NCI-H524 (cell line): ENCODE results near the gene RPP40.
A peak's percentile ranks its signal among the peaks of the same experiment; 100 is the strongest.
"Not testable (repeated sequence)": the region's sequence is repeated elsewhere in the genome, so short reads cannot be mapped to it uniquely, and the experiment has no call there.

ENCODE experiments used
- DNase-seq, 2 experiments: peaks; one replicate each; lab custom pipeline; 2025; lab: John Stamatoyannopoulos, UW

RPP40 gene, protein sequence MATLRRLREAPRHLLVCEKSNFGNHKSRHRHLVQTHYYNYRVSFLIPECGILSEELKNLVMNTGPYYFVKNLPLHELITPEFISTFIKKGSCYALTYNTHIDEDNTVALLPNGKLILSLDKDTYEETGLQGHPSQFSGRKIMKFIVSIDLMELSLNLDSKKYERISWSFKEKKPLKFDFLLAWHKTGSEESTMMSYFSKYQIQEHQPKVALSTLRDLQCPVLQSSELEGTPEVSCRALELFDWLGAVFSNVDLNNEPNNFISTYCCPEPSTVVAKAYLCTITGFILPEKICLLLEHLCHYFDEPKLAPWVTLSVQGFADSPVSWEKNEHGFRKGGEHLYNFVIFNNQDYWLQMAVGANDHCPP

DNA sequence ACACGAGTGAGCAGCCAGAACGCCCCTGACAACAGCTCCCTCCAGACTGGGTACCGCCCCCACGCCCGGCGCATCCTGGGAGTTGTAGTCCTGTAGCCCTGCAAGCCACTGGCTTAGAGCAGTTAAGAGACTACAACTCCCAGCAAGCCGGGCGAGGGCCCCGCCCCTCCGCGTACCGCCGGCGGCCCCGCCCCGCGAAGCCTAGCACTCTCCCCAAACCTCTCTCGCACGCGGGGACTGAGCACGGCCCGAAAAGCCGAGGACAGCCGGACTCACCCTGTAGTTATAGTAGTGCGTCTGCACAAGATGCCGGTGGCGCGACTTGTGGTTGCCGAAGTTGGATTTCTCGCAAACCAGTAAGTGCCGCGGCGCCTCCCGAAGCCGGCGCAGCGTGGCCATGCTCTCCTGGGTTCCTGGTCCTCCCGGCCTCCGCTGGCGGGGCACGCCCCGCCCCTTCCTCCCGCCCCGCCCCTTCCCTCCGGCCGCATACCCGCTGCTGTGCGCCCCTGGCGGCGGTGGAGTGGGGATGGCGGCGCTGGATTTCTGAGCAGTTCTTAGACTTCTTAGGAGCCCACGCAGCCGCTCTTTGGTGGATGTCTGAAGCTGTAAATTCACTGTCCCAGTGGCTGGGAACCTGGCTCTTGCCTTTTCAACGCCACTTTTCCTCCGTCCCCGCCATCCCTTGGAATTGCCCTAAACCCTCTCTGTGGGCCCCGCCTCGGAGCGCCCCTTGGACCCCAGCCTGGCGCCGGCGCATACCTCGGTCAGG lies at the start of gene RPP40:
RPP40 (minus strand) TSS at position 434 of the 769 bp plus-strand sequence; CDS start at position 399, 35 bp downstream.
- peak; percentile 89 to 97 for DNase-seq

DNA sequence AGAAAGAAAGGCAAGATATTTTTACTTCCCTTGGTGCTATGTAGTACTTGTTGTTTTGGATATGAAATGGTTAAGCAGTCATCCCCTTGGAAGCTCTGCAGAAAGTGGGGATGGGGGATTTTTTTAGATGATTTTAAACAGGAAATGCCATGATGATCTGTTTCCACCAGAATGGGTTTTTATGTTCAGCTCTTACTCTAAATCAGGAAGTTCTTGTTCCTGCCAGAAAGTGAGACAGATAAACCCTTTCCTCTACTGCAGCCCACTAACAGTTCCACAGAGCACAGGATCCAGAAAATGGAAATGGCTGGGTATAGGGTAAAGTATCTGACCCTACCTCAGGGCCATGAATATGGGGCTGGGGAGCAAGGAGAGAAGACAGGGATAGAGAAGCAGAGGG lies 49.2 kb upstream of the RPP40 start:
- DNase-seq, result no peak

DNA sequence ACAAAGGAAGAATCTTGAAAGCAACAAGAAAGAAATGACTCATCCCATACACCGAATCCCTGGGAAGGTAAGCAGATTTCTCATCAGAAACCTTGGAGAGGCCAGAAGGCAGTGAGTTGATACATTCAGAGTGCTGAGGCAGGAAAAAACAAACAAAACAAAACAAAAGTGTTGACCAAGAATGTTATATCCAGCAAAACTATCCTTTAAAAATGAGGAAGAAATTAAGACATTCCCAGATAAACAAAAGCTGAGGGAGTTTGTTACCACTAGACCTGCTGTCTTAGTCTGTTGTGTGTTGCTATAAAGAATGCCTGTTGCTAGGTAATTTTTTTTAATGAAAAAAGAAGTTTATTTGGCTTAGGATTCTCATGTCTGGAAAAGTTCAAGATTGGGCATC lies 47.6 kb upstream of the RPP40 start:
- no peak for DNase-seq

DNA sequence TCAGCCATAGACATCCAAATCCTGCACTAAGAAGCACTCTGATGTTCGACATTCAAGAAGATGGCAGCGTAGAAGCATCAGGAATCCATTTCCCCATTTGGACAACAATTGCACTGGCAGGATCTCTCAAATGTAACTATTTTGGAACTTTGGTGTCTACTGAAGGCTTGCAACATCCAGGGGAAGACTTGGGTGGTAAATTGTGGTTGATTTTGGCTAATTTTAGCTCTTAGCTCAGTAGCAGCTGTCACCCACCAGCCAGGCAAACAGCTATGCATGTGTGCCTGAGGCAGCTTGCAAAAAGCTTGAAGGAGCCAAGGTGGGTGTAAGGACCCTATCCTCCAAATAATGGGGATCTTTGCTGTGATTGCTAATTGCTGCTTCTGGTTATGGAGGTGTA lies 46.2 kb upstream of the RPP40 start:
- no peak for DNase-seq

DNA sequence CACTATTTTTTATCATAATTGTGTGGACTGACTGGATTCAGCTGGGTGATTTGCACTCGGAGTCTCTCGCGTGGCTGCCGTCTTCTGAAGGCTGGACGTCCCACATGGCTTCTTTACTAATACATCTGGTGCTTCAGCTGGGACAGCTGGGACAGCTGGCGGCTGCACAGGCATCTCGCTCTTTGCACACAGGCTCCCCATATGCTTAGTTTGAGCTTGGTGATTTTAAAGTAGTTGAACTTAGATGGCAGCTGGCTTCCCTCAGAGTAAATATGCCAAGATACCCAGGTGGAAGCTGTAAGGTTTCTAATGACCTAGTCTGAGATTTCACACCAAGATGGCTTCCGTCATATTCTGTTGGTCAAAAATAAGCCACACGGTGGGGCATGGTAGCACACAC lies 42.6 kb upstream of the RPP40 start:
- peak; percentile 89 to 96 for DNase-seq

DNA sequence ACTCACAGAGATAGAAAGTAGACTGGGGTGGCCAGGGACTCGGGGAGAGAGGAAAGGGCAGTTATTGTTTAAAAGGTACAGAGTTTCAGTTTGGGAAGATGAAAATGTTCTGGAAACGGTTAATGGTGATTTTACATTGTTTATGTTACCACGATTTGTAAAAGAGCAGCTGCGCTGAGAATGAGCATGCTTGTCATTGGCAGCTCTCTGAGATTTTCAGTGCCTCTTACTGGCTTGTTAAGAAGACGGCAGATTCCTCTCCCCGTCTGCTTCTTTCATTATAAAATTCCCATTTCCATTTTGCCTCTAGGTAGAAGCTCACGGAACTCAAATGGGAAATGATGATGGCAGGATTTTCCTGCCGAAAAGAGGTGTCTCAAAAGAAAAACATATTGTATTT lies 41.6 kb upstream of the RPP40 start:
- no peak for DNase-seq

DNA sequence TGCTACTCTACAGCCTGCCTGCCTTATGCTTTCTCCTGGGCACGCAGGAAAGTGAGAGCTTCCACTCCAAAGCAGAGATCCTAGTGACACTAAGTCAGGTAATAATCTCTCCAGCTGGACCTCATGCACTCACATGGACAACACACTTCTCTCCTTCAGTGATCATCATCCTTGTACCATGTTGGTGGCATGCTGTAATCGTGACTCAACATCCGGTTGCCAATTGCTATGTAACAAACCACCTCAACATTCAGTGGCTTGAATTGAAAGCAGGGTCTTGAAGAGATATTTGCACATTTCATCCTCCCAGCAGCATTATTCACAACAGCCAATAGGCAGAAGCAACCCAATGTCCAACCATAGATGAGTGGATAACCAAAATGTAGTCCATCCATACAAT lies 41.0 kb upstream of the RPP40 start:
- no peak for DNase-seq

DNA sequence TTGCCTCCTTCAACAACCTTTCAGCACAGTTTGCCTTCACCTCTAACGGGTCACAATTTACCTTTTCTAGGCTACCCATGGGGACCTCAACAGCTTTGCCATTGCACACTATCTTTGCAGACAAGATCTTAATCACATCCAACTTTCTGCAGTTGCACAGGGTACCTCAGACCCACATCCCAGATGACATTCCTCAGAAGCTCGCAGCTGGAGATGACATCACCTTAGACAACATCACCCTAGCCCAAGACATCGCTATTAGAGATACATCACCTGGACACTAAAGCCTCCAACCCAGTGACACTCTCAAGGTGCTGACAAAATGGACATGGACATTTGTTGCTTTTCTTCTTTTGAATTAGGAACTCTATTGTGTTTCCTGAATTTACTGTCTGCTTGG lies 38.6 kb upstream of the RPP40 start:
- DNase-seq, result no peak

DNA sequence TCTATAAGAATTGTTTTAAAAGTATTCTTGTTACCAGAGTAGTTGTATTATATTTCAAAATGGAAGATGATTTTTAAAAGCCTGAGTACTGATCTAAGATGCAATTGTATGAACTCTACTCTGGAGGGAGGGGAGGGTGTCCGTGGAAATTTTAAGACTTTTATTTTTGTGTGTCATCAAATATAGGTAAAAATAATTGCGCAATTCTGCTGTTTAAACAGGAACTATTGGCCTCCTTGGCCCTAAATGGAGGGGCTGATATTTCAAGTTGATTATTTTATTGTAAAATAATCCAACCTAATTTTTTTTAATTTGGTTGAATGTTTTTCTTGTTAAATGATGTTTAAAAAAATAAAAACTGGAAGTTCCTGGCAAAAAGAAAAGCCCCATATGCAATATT lies 38.1 kb upstream of the RPP40 start:
- DNase-seq, result no peak

DNA sequence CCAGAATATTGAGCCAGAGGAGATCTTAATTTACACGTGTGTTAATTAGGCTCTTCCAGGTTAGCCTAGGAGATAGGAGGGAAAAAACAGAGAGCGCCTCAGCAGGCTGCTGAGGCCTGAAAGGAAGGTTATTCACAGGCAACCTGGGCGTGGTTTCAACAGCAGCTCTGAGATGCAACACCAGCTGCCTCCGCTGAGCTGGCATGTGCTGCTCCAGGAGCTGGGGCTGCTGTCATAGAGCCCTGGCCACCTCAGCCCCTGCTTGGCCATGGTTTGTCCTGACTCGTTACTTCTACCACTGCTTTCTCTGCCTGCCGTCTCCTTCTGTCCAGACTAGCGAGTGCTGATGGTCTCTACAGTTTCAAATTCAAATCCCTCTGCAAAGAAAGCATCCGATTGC lies 32.4 kb upstream of the RPP40 start:
- DNase-seq, result peak; percentile 47 to 87

DNA sequence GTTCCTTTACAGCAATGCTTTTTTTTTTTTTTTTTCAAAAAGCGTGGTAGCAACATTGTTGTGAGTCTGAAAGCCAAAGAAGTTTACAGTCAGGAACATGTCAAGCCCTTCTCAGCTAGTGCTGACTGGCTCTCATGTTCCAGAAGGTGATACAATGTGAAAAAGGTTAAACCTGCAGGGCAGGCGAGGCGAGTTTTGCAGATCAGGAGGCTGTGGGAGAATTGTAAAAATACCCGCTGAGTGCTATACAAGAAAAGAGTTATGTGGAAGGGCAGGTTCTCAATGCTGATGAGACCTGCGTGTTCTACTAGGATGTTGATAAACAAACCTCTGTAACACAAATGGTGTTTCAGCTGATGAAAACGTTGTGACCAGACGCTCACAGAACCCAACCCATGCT lies 30.9 kb upstream of the RPP40 start:
- no peak for DNase-seq

DNA sequence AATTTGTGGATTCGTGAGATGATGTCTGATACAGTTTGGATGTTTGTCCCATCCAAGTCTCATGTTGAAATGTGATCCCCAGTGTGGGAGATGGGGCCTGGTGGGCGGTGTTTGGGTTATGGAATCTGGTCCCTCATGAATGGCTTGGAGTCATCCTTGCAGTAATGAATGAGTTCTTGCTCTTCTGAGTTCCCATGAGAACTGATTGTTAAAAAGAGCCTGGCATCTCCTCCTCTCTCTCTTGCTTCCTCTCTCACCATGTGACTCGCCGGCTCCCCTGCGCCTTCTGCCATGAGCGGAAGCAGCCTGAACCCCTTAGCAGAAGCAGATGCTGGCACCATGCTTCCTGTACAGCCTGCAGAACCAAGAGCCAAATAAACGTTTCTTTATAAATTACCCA lies 30.5 kb upstream of the RPP40 start:
- DNase-seq, result no peak

DNA sequence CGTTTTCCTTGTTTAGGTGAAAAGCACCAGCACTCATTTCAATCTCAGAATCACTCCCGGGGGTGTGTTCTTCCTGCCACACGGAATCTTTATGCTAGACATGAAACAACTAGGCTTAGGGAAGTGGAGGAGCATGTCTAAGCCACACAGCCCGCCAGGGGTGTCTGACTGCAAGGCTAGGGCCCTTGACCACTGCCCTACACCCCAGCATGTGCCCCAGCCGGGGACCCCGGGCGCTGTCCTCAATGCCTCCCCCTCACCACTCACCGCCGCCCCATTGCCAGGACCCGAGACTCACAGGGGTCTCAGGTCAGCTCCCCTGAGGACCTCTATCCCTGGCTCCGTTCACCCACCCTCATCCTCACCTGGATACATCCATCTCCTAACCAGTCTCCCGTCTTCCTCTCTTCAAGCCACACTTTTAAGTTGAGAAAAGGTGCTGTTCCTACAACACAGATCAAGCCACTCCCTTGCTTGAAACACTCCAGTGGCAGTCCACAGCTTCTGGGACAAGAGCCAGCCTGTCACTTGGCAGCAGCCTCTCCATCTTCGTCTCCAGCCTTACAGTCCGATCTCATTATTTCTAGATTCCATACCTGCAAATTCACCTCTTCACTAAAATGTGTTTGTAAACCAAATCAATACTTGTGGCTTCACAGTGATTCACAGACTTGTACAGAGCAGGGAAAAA lies 29.5 kb upstream of the RPP40 start:
- DNase-seq, result not testable (repeated sequence)

DNA sequence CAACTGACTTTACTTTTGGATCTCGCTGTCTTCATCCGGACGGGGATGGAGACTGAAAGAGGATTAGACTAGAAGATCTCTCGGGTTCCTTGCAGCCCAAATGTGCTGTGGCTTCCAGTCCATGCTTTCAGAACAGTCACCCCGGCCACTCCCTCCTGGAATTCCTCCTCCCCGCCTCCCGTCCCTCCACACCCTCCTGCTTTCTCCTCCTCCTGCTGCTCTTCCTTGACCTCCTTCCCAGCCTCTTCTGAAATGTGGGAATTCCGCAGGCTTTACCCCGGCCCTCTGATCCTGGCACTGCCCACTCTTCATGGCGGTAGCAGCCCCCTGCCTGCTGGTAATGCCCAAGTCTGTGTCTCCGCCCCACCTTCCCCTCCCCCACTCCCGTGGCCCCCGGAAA lies 28.9 kb upstream of the RPP40 start:
- not testable (repeated sequence) for DNase-seq

DNA sequence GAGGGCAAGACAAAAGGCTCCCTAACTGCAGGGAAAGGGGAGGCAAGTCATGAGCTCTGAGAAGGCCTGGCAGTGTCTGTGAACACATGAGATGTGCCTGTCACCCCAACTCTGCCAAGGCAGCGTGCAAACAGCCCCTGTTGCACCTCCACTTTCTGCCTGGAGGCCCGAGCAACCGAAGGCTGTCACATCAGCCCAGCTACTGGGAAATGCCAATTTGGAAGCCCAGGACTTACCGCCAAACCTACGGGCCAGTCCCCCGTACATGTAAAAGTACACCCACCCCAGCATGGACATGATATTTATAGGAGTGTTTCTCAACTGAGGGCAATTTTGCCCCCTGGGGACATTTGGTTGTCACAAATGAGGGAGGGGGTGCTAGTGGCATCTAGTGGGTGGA lies 27.3 kb upstream of the RPP40 start:
- DNase-seq, result no peak

DNA sequence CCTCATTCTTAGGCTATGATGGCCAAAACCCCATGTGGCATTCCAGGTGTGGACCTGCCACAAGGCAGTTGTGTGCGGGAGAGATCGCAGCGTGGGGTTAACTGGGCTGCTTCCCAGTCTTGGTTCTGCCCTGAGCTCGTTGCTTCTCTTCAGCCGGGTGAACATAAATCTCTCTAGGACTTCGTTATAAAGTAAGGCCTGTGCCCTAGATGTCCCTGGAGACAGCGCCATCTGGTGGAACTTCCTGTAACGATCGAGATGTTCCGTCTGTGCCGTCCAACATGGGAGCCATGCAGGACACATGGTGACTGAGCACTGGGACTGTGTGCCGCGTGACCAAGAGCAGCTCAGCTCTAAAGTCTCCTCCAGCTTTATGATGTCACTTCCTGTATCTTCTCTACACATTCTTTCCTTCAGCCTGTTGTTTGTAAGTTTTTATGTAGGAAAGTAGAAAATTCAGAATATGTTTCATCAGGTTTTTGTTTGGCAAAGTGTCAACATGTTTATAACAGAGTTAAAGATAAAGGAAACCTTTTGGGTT lies 26.8 kb upstream of the RPP40 start:
- DNase-seq, result peak; percentile 79 to 92

DNA sequence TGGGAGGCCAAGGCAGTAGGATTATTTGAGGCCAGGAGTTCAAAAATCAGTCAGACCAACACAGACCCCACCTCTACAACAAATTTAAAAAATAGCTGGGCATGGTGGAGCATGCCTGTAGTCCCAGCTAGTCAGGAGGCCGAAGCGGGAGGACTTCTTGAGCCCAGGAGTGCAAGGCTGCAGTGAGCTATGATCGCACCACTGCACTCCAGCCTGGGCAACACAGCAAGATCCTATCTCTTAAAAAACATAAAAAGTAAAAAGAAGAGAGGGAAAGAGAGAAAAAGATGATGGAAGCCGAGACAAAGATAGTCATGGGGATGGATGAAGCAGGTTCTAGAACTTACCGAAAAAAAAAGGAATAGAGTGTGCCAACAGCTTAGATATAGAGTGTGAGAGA lies 25.8 kb upstream of the RPP40 start:
- no peak for DNase-seq

DNA sequence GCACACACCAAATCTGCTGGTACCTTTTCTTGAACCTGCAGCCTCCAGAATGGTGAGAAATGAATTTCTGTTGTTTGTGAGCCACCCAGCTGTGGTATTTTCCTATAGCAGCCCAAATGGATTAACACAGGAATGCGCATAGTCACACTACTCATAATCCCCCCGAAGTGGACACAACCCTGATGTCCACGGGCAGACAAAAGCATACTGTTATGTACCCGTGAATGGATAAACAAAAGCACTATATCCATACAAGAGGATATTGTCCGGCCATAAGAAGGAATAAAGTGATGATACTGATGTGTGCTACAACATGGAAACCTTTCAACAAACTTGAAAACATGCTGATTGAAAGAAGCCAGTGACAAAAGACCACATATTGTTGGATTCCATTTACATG lies 25.1 kb upstream of the RPP40 start:
- DNase-seq, result no peak

DNA sequence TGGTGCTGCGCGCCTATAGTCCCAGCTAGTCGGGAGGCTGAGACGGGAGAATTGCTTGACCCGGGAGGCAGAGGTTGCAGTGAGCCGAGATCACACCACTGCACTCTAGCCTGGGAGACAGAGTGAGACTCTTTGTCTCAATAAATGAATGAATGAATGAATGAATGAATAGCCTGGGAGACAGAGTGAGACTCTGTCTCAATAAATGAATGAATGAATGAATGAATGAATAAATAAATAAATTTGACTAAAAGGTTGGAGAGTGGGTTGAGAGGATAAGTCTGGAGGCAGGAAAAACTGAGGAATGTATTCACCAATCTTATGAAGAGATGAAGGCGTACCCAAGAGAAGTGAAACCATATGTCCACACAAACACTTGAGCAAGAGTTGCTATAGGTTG lies 24.5 kb upstream of the RPP40 start:
- no peak for DNase-seq

DNA sequence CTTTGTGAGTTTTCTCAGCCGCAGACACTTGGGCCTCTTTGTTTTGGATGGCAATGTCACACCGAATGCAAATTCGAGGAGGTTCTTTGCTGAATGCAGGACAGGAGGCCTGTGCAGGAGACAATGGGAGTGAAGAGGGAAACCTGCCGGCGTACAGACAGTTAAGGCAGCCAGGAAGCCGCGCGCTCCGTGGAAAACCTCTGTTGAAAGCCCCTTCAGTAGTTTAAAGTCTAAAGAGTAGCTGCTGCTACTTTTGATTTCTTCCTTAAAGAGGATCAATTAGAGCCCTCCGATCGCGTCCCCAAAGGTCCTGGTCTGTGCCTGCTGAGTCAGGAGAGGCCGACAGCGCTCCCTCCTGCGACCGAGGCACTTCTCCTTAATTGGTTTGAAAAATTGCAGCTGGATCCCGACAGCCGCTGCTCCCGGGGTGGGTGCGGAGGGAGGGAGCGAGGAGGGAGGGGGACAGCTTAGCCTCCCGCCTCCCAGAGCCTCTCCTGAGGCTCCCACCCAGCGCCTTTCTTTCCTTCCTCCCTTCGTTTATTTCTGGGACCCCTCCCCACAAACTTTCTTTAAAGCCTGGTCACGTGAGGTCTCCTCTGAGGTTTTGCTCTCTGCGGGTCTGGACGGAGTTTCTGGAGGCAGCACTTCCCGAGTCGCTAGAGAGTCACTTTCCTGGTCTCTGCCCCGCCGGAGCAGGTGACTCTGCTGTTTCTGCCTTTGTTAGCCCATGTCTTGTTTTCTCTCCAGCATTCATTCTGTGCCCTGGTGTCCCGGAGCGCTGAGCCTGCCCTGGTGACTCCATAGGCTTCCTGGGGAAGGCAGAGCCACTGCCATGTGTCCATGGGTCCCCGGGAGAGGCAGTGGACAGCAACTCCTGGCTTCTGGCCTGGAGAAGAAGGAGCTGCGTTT lies 22.3 kb upstream of the RPP40 start:
- peak; percentile 43 to 72 for DNase-seq

DNA sequence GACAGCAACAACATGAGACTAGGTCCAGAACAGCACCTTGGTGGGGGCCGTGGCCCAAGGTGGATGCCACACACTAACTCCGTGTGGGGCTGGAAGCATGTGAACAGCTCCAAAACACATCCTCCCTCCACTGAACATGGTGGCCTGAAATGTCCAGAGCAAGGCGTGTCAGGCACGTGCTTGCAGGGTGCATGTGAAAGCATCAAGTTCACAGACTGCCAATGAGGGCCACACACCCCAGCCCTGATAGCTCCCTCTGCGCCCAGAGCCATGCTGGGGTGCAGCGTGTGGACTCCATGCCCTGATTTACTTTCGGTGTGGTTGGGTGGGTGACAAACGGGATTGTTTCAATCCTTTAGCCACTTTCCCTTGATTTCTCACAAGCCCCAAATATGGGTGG lies 20.1 kb upstream of the RPP40 start:
- DNase-seq, result no peak

DNA sequence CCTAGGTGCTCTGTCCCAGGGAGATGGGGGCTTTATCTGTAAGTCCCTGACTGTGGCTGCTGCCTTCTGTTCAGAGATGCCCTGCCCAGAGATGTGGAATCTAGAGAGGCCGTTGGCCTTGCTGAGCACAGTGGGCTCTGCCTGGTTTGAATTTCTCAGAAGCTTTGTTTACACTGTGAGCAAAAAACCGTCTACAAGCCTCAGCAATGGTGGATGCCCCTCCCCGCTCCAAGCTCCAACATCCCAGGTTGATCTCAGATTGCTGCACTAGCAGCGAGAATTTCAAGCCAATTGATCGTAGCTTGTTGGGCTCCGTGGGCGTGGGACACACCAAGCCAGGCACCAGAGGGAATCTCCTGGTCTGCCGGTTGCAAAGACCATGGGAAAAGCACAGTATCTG lies 16.3 kb upstream of the RPP40 start:
- DNase-seq, result no peak
